Jurkat, Clone E6-1 (cell line): ENCODE measurements around the gene PDLIM5.
"Not testable (repeated sequence)": the region's sequence is repeated elsewhere in the genome, so short reads cannot be mapped to it uniquely, and the experiment has no call there.

Experiments
- DNase-seq: peaks from one replicate; pipeline ENCODE4 v3.0.0-alpha.2; 2011; ENCODE audit warnings: low read depth, low spot score
- H3K4me3 ChIP-seq: 2 replicates; pipeline ENCODE4 v1.5.1; 2011; ENCODE audit warnings: mild to moderate bottlenecking, low read length, control low read depth, moderate library complexity

Gene PDLIM5

DNA sequence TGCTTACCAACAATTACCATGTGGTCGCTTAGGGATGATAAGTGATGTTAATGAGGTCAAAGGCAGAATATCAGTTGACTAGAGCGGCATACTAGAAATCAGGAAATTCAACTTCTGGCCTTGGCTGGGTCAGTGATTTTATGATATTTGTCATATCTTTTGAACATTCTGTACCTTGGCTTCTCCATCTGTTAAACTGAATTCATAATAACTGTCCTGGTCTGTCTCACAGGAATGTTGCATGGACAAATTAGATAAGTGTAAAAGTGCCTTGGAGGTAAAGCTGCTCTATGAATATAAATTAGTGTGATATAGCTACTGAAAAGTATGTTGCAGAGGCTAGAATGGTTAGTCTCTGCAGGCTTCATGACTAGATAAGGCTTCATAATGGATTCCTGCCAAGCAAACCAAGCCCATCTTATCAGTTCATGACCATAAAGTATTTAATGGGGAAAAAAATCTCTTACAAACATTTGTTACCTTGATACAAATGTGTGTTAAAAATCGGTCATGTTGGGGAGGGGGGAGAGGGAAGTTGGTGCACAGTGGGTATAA lies 201.4 kb downstream of the PDLIM5 start:
- no peak for DNase-seq
- no peak overlapping the region for H3K4me3 ChIP-seq

DNA sequence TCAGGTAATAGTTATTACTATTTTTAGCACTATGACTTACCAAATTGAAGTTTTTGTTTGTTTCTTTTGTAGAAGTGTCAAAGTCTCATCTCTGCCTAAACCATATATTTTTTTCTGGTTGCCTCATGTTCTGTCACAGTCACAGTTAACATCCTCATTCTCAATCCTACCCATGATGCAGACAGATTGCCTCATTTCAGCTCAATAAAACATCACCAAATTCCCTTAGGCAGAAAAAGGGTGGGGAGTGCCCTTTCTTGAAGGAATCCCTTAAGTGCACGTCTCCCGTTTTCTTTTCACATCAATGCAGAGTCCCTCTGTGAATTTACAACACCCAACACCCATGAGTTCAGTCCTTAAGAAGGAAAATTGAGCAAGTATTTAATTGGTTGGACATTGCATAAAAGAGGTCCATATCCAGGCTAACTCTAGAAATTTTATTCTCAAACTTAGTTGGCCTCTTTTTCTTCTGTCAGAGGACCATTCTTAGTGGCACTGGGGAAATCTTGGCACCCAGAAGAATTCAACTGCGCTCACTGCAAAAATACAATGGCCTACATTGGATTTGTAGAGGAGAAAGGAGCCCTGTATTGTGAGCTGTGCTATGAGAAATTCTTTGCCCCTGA lies 202.4 kb downstream of the PDLIM5 start:
- no peak for DNase-seq

DNA sequence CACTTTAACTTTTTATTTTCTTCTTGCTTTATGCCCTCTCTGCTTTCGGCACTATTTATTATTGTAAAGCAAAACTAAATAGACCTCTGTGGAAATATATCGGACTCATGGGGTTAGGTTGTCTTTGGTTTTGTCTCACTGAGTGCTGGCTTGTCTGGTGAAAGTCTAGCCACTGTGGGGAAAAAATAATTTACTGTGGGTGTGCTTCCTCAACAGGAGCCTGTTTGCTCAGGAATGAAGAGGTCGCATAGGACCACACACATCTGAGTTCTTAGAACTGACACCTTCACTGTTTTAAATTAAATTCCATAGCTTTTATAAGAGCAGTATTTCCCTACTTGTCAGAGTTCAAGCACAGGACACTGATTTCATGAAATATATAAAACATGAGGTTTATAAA lies 203.0 kb downstream of the PDLIM5 start:
- no peak for DNase-seq
- no peak overlapping the region for H3K4me3 ChIP-seq

More for the DNA sequence above, 202.4 kb downstream of the PDLIM5 start:
- no peak overlapping the region for H3K4me3 ChIP-seq

DNA sequence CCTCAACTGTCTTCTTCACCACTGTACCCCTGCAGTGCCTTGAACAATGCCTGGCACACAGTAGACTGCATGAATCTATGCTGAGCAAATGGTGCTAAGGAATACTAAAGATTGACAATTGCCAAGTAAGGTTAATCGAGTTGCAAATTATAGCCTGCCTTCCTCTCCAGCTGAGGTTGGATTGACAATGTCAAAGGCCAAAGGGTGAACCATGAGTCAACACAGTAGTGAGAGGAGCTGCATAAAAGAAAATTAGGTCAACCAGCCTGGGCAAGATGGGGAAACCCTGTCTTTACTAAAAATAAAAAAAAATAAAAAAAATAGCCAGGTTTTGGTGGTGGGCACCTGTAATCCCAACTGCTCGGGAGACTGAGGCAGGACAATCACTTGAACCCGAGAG lies 208.9 kb downstream of the PDLIM5 start:
- H3K4me3 ChIP-seq = no peak overlapping the region
- no peak for DNase-seq

DNA sequence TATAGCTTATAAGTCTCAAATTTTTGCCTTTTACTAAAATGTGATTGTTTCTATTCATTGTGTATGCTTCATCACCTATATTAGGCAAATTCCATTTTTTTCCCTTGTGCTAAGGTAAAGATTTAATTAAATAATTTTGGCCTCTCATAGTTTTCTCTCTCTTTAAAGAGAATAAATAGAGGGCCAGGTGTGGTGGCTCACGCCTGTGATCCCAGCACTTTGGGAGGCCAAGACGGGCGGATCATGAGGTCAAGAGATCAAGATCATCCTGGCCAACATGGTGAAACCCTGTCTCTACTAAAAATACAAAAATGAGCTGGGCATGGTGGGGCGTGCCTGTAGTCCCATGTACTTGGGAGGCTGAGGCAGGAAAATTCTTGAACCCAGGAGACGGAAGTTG lies 213.3 kb downstream of the PDLIM5 start:
- not testable (repeated sequence) for DNase-seq

DNA sequence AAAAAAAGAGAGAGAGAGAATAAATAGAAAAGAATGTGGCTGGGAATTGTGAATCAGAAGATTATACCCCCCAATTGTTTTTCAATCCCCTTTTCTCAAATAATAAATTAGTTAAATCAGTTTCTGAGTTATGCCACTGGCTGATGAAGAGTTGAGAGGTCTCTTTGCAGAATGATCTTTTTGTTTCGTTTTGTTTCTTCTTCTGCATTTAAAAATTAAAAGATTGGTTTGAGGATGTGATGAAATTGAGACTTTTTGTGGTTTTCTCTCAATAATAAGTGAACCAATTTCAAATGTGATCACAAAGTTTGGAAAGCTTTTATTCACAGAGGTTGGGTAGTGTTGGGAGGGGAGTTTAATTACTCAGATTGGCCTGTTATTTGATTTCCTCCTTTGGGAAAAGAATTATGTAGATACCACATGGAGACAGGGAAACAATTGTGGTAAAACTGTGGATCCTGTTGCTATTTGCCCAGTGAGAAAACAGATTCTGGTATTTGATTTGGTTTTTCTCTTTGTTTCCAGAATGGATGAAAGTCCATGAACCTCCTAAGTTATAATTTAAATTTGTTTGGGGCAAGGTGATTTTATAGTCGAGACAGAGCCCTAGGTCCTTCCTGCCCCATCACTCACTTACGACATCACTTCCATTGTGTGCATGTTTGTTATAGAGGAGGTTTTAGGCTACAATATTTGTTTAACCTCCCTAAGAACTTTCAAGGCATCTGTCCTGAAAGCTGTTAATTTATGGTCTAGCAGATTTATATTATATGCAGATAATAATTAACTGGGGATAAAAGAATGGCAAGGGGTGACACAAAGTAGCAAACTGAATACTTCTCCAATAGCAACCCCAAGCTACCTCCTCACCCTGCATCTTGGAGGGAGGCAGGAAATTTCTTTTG lies 214.0 kb downstream of the PDLIM5 start:
- no peak overlapping the region for H3K4me3 ChIP-seq
- no peak for DNase-seq

More for the DNA sequence above, 213.3 kb downstream of the PDLIM5 start:
- H3K4me3 ChIP-seq = not testable (repeated sequence)

DNA sequence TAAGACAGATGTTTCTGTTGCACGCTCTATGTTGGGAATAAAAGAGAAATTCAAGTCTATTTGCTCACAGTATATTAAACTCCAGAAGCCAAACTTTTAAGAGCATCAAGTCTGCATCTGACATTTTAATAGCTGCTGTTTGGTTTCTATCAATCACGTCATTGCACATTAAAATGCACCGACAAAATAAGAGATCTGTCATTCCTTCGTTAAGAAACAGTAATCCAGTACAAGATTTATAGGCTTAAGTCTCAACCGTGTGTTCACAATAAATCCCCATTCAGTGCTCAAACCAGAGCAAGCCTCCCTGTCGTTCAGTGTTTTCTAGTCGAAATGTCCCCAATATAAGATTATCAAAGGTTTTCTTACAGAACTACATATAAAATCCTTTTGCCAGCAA lies 217.0 kb downstream of the PDLIM5 start:
- DNase-seq = no peak
- H3K4me3 ChIP-seq = no peak overlapping the region

DNA sequence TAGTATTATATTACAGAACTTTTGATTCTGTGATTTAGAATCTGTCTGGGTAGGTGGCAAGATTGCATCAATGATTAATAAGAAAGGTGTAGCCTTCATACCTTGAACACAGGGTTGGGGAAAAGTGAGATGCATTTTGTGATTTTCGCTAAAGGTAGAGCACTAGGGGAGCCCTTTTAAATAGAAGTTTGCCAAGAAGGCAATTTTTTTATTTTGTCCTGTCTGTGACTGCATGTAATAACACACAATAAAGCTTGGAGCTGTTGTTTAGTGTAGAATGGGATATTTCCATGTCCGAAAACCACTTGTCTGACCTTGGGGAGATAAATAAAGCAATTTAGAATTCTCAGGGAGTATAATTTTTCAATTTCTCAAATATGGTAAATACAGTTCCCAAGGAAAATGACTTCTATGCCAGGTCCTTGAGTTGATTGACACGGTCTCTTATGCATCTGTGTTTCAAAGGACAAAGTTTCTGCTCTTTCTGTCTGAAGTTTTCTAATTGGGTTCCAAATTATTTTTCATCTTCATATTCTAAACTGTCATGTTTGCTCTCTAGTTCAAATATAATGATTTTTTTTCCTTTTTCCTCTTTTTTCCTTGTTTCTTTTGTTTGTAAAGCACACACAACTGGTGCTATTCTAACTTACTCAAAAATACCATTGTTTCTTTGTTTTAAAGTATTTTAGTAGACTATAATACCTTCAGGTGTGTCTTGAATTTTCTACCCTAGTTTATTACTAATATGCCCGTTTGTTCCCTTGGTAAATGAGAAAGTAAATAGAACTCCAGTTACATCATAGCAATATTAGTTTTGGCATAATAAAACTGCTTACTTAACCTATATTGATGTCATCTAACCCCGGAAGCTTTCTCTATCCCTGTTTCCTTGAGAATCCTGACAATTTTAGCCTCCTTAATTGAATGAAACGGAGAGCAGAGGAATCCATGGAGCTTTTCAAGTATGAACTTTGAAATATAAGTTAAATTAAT lies 218.2 kb downstream of the PDLIM5 start:
- no peak for DNase-seq
- no peak overlapping the region for H3K4me3 ChIP-seq

DNA sequence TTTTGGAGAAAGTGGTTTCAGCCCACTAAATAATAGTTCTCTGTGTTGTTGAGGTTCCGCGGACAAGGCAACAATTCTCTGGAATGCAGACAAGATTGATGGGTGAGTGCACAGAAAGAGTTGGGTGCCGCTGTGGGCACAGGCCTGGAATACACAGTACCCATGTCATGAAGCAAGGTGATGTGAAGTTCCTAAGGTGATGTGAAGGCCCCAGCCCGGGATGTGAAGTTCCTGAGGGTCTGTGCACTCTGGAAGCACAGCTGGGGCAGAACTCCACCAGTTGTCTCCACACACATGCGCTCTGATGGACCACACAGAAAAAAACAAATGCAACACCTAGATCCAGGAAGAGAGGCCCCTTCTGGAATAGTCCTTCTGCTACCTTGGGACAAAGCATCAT lies 219.4 kb downstream of the PDLIM5 start:
- no peak overlapping the region for H3K4me3 ChIP-seq

DNA sequence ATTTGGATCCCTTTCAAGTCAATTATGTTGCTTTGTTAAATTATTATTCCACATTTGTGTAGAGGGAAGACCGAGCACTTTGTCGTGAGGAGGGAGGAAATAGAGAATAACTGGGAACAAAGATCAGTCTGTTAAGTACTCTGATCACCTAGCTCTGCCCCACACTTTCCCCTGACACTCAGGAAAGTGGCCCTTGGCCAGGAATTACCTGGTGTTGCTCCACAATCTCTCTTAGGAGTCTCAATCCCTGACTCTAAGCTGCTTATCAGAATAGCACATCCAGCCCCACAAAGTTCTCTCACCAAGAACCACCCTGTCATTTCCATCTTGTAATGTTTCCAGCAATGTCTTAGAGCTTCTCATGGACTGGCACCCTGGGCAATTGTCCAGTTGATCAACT lies 222.2 kb downstream of the PDLIM5 start:
- no peak overlapping the region for H3K4me3 ChIP-seq
- no peak for DNase-seq

More for the DNA sequence above, 219.4 kb downstream of the PDLIM5 start:
- DNase-seq = no peak

DNA sequence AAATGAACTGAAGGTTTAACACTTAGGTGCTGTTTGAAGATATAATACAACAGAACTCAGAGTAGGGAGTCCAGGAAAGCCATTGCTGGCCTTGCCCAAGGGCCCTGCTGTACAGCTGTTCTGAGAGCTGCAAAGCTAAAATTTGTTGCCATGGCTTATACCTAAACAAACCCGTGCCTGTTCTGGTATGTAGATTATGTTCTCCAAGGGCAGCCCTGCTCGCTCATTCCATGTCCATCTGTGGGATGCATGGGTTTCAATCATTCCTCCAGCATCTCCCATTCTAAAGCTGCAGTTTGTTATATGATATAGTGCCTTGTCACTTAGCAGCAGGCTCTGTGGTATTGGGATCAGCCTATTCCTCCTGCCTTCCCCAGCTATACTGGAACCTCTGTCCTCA lies 225.2 kb downstream of the PDLIM5 start:
- H3K4me3 ChIP-seq = no peak overlapping the region
- DNase-seq = no peak

DNA sequence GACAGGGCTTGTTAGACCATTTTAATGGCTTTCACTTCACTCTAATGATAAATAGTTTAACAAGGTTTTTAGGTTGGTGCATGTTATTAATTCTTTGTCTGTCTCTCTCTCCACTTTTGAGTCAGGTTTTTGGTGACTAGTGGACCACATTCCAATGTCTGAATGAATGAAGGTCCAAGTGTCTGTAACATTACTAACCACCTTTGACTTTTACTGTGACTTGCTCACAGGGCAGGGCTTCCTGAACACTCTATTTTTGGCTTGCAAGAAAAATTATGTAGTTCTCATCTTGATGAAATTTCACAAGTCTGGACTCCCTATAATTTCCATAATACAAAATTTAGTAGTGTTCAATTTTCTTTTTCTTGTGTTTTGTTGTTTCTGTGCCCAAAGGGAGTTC lies 227.2 kb downstream of the PDLIM5 start:
- H3K4me3 ChIP-seq = no peak overlapping the region
- no peak for DNase-seq

DNA sequence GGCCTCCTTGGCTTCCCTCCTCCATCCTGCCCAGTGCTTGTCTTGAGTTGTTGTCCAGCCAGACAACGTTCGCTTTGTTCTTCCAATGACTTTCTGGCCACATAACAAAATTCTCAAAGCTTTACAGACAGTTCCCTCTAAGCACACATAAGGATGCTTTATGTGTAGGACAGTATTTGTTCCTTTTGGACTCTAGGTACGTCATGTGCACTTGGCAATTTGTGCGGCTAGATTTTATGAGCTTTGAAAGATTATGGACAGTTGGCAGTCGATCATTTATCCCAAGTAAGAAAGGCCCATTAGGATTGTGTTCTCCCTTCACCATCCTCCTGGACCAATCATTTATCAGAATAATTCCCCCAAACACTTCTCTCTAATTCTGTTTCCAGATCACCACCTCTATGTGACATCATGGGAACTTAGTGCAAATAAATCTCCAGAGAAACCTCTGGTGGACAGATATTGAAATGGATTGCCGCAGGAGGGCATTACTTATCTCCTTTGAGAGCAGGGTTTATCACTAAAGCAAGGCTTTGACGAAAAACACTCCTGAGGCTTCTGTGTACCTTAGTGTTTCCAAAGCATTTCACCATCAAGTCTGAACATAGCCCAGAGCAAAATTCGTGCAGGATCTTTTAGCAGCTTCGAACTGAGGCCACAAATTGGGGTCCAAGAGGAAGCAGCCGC lies 228.6 kb downstream of the PDLIM5 start:
- H3K4me3 ChIP-seq = no peak overlapping the region
- no peak for DNase-seq

DNA sequence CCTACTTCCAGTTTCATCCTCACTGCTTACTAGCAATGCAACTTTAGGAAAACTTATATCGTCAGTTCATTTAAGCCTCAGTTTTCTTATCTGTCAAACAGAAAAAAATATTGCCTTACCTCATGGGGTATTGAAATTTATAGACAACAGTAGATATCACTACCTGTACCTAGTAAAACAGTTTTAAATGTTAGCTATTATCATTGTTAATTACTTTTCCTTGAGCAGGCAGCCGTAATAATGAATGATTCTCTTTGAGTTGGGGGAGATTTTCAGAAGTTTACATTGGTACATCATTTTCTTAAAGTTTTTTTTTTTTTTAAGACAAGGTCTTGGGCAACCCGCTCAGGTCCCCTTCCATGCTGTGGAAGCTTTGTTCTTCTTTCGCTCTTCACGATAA lies 234.3 kb downstream of the PDLIM5 start:
- DNase-seq = no peak
- H3K4me3 ChIP-seq = no peak overlapping the region

DNA sequence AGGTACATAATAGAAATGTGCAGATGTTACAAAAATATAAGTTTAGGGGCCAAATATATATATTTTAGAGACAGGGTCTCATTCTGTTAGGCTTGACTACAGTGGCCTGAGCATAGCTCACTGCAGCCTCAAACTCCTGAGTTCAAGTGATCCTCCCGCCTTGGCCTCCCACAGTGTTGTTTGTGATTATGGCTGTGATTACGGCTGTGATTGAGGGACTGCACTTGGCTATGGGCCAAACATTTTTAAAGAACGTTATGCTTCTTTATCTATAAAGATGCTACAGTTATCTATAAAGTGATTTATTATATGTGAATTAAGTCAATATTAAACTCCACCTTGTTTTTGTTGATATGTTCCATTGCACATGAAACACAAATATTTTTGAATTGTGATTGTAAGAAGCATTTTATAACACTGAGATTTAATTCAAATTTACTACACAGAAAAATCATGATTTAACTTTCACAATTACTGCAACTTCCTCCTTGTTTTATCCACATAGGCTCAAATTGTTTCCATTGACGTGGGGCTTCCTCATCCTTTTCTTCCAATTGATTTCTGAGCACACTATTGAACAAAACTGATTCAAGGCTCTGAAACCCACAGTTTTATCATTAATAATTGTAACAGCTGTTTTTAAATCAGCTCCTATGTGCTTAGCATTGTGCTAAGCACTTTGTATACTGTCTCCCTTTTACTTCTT lies 237.6 kb downstream of the PDLIM5 start:
- H3K4me3 ChIP-seq = no peak overlapping the region
- DNase-seq = no peak

DNA sequence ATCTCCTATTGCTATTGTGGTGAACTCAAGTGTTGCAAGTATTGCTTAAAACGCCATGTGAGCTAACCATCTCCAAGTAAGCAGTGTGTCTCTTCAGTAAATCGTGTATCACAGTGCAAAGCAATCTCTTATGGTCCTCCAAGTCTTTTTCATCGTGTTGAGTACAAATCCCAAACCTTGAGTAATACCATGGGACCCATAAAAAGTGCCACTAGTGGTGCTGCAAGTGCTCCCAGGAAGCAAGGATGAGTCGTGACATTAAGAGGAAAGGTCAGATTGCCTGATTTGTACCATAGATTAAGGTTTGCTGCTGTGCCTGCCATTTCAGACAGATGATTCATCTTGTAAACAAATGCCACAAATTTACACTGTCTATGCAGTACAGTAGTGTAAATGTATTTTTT lies 239.1 kb downstream of the PDLIM5 start:
- H3K4me3 ChIP-seq = no peak overlapping the region
- no peak for DNase-seq

DNA sequence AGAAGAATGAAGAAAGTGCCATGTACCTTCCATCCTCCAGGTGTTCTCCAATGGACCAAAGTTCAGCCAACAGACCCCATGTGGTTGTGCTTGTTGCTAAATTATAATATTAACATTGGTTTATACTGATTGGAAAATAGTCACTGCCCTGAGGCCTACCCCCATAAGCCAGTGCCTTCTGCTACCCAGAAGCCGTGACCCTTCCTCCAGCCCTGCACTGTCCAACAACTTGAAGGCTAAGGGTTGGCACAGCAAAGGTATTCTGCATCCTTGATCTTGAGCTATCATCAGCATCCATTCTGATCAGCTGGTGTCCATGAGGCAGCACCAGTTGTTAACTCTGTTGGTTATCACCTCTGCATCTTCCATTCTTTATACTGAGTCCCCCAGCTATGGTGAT lies 239.8 kb downstream of the PDLIM5 start:
- no peak for DNase-seq

DNA sequence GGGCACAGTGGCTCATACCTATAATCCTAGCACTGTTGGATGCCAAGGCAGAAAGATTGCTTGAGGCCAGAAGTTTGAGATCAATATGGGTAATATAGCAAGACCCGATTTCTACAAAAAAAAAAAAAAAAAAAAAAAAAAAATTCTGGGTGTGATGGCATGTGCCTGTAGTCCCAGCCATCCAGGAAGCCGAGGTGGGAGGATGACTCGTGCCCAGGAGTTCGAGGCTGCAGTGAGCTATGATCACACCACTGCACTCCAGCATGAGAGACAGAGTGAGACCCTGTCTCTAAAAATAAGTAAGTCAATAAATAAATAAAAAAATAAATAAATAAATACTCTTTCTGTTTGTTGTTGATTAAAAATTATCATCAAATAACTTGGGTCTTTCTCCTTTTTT lies 243.6 kb downstream of the PDLIM5 start:
- no peak overlapping the region for H3K4me3 ChIP-seq
- no peak for DNase-seq

More for the DNA sequence above, 239.8 kb downstream of the PDLIM5 start:
- no peak overlapping the region for H3K4me3 ChIP-seq
